ENCODE data around the gene RAB2B. TPM values are rescaled to one million over a fixed set of nuclear protein-coding genes. Genes with fewer than 3 reads are reported as not detected.
A peak's percentile ranks its signal among the peaks of the same experiment; 100 is the strongest.

The RAB2B gene
- polyA plus RNA-seq, 1 of the 3 experiments (the other 2 are of a cell fraction): 24.4 TPM

- TF ChIP-seq EP300 (IDR thresholded peaks at IDR 0.05; ENCODE audit: borderline replicate concordance in 1 of 2, low read depth in 1 of 2, low read length in 1 of 2) (no peak), YY1 (IDR thresholded peaks at IDR 0.05; ENCODE audit: low read depth) (no peak), NRF1 (IDR thresholded peaks at IDR 0.05; ENCODE audit: low read depth, low read length) (no peak), POLR2AphosphoS5 (IDR thresholded peaks at IDR 0.05; ENCODE audit: low read depth, low read length) (no peak), GABPA (IDR thresholded peaks at IDR 0.05; ENCODE audit: low read depth) (no peak), MAX (IDR thresholded peaks at IDR 0.05; ENCODE audit: low read depth) (no peak)
Measured at GRCh38 chr14:21496453-21496852, 19.7 kb upstream of the RAB2B start (continued).

GRCh38 chr14:21494902-21495762 is 18.4 kb upstream of the RAB2B start:
- H3K9me2 ChIP-seq: no peaks in the 10 kb centered on the region
- peaks cover 3% of the 10 kb centered on the region; the same call in 1 of the 2 replicates for H3K79me2 ChIP-seq (ENCODE audit: insufficient read depth)
- ChIA-PET CTCF (interaction anchor here (1.3 to 5.2 kb wide), 3 partner anchors 14 to 62 kb away, joined by 3 to 49 read pairs (median 9); partner anchors contain the start of genes METTL3, RAB2B and TOX4), POLR2A (interaction anchor here (1.8 kb wide), 1 partner anchor 18 kb away, joined by 4 read pairs; the partner anchor contains the start of genes RAB2B and TOX4)
- H3K36me3 ChIP-seq (replicated peaks in 1 of 2; ENCODE audit: control insufficient read depth in 1 of 2, insufficient read depth in 2 of 2, low read length in 1 of 2): peaks cover 72 to 78% of the 10 kb centered on the region in 2 experiments
- peaks cover 25% of the 10 kb centered on the region for H3F3A ChIP-seq (replicated peaks; ENCODE audit: insufficient read depth)
- no peak overlapping the region for H3K9ac ChIP-seq
- 59% methylated on average over 2 of the region's 2 CpGs for WGBS (ENCODE audit: low lambda C conversion rate)
- H3K4me1 ChIP-seq (ENCODE audit: control insufficient read depth in 1 of 2, insufficient read depth in 2 of 2, low read depth in 1 of 2, low read length in 1 of 2): peaks cover 0 to 6% of the 10 kb centered on the region in 2 experiments; a peak in 1 of 4 replicates
- no peak overlapping the region for H3K4me2 ChIP-seq
- H3K27me3 ChIP-seq (ENCODE audit: insufficient read depth): no peaks in the 10 kb centered on the region
- H2AFZ ChIP-seq (ENCODE audit: low read depth): no peak overlapping the region
- H3K4me3 ChIP-seq (ENCODE audit: low read depth in 2 of 2, low read length in 1 of 2): no peak overlapping the region
- TF ChIP-seq ZBTB33 (IDR thresholded peaks at IDR 0.05; ENCODE audit: borderline replicate concordance, low read depth): no peak
- no peak for TF ChIP-seq FOXJ3 (CRISPR knock-in tag; IDR thresholded peaks at IDR 0.05)
- TF ChIP-seq TEAD4 (IDR thresholded peaks at IDR 0.05; ENCODE audit: borderline replicate concordance, insufficient read depth): no peak
- no peak for TF ChIP-seq RAD21 (IDR thresholded peaks at IDR 0.05; ENCODE audit: low read length)
- no peak for TF ChIP-seq IRF3 (IDR thresholded peaks at IDR 0.05; ENCODE audit: low read depth, low read length)
- no peak for TF ChIP-seq MEF2A (IDR thresholded peaks at IDR 0.05; ENCODE audit: borderline replicate concordance, low read depth)
- TF ChIP-seq MXI1 (IDR thresholded peaks at IDR 0.05; ENCODE audit: low read depth, low read length): no peak
- no peak for TF ChIP-seq GATA2 (CRISPR knock-in tag; IDR thresholded peaks at IDR 0.05)
- no peak for TF ChIP-seq EZH2phosphoT487 (IDR thresholded peaks at IDR 0.05; ENCODE audit: borderline replicate concordance, low read depth)
- no peak for TF ChIP-seq PBX3 (IDR thresholded peaks at IDR 0.05)
- no peak for TF ChIP-seq YY1 (IDR thresholded peaks at IDR 0.05; ENCODE audit: low read depth)
- TF ChIP-seq RFX5 (IDR thresholded peaks at IDR 0.05; ENCODE audit: low read length): no peak
- no peak for TF ChIP-seq ELF1 (IDR thresholded peaks at IDR 0.05)
- TF ChIP-seq TCF12 (IDR thresholded peaks at IDR 0.05): no peak
- TF ChIP-seq SMC3 (IDR thresholded peaks at IDR 0.05; ENCODE audit: low read depth, low read length): no peak
- TF ChIP-seq USF2 (IDR thresholded peaks at IDR 0.05; ENCODE audit: borderline replicate concordance, low read depth, low read length): no peak
- no peak for TF ChIP-seq FOSL2 (IDR thresholded peaks at IDR 0.05; ENCODE audit: borderline replicate concordance, low read depth)
- TF ChIP-seq MAX (IDR thresholded peaks at IDR 0.05; ENCODE audit: low read depth): no peak
- TF ChIP-seq RXRA (IDR thresholded peaks at IDR 0.05; ENCODE audit: borderline replicate concordance, low read depth): no peak
- TF ChIP-seq JUND (IDR thresholded peaks at IDR 0.05): no peak
- H3K27ac ChIP-seq (ENCODE audit: low read depth in 2 of 2, low read length in 1 of 2): peak overlapping the region in 1 of 2 experiments; percentile 23; a peak in 2 of 4 replicates
- no peaks in the 10 kb centered on the region for H4K20me1 ChIP-seq (ENCODE audit: insufficient read depth)
- no peaks in the 10 kb centered on the region for H3K9me3 ChIP-seq
- no peak for DNase-seq
